Activated T-cell treated with anti-CD3 and anti-CD28 coated beads, Interleukin-2, amount 50 U/mL, for 48 hours (primary cell): Measurements from ENCODE around the gene IMMP2L.

Experiments
- DNase-seq, 2 experiments: peaks; one replicate each; pipeline ENCODE4 v3.0.0-alpha.2; 2020

IMMP2L gene

DNA sequence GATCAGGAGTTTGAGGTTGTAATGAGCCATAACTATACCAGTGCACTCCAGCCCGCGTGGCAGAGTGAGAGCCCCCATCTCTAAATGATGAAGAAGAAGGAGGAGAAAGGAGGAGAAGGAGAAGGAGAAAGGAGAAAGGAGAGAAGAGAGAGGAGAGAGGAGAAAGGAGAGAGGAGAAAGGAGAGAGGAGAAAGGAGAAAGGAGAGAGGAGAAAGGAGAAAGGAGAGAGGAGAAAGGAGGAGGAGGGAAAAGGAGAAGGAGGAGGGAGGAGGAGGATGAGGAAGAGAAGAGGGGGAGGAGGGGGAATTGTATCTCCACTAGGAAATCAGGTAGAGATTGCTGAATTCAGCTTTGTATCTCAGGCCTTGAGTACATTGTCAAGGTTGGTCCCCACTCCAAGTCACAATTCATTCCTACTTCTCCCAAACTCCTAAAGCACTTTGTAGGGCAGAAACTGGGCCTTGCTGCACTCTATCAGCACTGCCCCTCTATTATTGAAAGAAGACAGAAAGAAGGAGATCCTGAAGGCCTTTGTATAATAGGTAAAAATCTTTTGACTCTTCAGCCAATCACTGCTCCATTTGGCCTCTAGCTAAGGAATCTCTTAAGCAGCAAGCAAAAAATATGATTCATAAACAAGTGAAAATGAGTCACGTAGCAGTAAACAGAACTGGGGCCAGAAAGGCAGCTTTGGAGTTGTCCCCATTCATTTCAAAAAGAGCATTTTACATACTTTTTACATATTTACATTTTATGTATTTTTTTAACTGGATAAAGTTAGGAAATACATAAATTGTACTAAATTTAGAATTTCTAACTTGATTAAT is 178.0 kb downstream of the IMMP2L start:
- no peak for DNase-seq

DNA sequence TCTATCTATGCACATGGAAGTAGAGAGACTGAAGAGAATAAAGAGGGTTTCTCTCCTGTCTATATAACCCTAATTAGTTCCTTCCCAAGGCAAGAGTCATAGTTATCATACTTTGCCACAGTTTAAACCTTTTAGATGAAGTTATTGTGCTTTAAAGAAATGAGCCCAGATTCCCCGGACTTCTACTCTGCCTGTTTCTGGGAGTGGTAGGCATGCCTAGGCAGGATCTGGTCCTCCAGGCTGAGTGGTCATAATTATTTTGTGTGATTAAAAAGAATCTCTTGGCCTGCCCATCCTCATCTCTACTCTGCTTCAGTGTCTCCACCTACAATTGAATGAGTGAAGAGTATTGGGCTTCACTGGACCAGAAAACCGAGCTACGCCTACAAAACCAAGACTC is 179.2 kb downstream of the IMMP2L start:
- DNase-seq: no peak

DNA sequence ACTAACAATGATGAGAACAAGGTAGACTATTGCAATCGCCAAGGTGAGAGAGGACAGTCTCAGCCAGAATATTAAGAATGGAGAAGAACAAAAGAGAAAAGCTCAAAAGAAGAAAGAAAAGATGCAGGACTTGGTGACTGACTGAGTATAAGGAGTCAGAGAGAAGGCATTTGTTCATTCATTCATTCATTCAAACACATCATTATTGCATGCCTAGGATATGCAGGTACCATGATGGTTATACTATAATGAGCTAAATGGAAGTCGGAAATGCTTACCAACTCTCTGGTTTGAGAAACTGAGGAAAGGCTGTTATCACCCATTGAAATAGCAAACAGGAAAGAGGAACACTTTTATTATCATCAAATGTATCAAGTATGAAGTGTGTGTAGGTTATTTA is 180.7 kb downstream of the IMMP2L start:
- no peak for DNase-seq

DNA sequence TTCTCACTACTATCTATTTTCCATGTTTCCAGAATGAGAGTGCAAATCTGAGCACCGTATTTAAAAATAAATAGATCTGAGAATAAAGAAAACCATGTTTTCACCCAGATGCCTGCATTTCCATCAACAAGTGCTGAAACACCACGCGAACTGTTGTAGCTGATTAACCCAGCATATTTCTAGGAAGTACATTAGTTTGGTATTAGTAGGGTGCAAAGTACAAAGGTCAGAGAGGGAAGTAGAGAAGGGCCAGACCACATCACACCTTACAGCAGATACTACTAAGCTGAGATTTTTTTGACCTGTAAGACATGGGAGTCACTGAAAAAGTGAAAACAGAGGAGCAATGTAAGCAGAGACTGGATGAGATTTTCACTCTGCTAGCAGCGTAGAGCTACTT is 181.3 kb downstream of the IMMP2L start:
- no peak for DNase-seq

DNA sequence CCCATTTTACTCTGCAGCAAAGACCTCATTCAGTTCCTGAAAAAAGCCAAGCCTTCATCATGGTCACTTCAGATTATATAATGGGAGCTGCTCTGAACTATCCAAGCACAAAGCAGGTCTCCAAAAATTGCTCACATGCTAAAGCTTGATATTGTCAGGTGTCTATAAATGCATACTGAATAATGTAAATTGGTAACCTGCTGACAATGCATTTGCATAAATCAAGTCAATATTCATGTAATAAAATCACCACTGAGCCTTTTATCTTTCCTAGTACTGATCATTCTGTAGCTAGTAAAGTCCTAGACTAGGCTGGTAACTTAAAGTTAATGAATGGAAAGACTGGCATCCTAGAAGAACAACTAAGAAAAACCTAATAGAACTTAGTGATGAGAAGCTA is 188.3 kb downstream of the IMMP2L start:
- no peak for DNase-seq

DNA sequence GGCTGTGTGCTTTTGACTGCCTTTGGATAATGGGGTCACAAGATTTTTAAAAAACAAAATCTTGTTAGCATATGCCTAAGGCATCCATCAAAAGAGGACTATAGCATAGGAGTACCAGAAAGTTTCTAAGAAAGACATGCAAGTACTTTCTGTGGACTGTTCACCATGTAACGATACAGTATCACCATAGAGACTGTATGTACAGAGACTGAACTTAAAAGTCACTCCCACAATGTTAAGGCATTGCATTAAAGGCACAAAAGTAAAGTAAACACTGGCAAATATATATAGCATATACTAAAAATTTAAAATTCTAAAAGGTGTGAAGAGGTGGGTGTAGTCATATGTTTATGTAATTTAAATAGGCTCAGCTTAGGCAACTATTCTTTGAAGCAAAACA is 190.9 kb downstream of the IMMP2L start:
- DNase-seq: no peak

DNA sequence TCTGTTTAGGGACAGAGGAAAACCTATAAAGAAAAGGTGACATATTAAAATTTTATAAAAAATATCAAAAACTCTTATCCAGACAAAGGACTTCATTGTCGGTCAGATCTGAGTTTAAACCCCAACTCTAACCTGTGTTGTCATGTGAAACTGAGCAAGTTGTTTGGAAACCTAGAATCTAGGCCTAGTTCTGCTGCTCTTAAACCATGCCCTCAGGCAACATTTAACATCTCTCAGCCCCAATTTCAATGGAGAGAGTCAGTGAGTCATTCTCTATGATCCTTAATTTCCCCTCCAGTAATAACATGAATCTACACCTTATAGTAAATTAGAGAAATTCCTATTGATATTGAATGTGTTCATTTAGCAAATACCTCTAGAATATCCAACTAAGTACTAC is 192.3 kb downstream of the IMMP2L start:
- DNase-seq: no peak

DNA sequence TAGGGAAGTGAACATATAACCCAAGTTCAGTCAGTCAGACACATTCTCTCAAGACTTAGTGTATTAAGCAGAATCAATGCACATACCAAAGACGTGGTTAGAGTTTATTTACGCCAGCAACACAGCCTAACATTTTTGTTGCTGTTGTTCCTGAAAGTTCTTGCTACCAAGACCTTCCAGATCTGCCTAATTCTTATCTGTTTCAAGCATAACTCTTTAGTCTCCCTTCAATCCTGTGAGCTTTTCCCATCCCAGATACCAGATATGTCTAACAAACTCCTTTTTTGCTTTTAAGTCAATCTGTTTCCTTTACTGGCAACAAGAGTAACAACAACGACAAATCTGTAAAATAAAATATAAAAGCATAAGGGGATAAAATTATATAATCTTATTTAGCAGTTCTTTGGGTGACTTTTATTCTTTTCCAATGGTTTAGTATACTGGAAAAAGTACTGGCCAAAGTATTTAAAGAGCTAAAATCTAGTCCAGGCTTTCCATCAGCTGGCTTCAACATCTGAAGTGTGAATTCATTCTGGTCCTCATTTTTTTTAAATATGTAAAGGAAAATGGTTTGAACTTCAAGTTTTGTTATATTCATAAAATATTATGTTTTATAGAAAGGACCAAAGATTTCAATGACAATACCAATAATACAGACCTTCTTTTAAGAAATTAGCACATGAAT is 193.8 kb downstream of the IMMP2L start:
- no peak for DNase-seq

DNA sequence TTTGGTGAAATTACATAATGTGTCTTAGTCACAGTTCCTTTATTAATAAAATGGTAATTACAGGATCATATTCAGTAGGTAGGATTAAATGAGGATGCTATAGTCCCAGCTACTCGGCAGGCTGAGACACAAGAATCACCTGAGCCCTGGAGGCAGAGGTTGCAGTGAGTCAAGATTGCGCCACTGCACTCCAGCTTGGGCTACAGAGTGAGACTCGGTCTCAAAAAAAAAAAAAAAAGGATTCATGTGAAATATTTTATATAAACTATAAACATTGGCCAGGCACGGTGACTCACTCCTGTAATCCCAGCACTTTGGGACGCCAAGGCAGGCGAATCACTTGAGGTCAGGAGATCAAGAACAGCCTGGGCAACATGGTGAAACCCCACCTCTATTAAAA is 197.9 kb downstream of the IMMP2L start:
- no peak for DNase-seq

DNA sequence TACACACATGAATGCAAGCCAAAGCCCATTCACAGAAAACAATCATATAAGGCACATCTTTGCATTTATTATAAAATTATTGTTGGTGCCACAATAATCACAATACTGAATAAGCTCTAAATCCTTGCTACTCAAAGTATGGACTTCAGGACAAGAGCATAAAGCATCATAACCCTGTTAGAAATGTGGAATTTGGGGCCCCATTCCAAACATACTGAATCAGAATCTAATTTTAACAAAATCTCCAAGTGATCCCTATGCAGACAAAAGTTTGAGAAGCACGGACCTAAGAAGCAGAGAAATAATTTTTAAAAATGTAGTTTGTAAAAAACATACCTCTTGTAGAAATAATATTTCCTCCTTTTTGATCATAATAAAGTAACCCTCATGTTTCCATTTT is 199.2 kb downstream of the IMMP2L start:
- DNase-seq: no peak

DNA sequence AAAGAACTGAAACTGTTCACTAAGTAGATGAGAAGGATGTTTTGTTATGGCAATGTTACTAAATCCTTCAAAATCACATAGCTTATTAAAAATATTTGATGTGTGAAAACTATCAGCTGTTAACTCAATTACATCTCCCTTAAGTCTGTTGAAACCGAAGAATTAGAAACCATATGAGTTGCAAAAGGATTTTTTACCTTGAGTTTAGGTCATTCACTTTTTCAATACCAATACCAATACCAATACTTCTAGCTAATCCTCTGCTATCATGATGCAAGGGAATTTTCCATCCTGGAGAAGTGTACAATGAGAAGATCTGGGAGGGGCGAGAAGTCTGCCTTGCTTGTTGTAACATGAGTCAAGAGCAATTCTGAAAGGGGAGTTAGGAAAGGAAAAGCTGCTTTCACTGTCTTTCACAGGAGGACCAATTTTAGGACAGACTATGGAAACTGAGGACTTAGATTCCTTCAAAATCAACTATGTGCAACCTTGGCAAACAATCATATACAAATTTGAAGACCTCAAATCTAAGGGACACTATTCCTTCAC is 199.7 kb downstream of the IMMP2L start:
- no peak for DNase-seq

DNA sequence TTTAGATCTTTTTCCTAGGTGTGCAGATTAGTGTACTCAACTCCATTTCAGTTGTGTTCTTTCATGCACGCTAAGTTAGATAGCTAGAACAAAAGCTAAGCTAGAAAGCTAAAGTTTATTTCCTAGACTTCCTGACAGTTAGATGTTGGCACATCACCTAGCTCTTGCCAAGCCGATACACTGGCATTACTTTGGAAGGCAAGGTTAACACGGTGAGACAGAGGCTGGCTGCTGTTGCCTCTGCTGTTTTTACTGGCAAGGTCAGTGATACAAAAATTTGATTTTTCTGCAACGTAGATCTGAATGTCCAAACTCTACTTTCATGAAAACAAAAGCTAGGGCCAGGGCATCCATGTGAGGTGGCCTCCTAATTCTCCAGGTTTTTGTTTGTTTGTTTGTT is 203.4 kb downstream of the IMMP2L start:
- DNase-seq: no peak

DNA sequence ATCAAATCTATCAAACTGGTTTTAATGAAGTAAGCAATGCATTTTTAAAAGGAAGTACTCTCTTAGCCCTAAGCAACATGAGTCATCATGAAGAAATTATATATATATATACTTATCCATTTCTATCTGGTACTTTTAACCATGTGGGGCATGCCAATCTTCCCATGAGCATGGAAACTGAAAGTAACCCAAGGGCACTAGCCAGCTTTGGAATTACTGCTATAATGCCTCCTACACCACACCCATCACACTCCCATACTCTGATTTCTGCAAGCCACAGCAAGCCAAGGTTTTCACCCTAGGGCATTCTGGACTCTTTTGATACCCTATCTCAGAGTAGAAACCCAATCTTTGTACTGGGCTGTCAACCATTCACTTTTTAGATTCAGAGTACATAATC is 204.6 kb downstream of the IMMP2L start:
- DNase-seq: no peak

DNA sequence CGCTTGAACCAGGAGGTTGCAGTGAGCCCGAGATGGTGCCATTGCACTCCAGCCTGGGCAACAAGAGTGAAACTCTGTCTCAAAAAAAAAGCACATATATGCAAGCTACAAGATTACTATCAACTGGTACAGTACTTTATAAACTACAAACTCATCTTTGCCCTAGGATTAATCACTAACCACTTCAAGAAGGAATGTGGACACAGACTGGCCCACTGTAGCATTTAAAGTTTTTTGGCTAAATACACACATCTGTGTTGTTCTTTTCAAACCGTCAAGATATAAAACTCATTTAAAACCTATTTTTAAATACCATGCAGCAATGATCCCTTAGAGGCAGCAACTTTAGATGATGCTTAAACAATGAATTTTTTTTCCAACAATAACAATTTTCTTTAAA is 205.4 kb downstream of the IMMP2L start:
- no peak for DNase-seq

DNA sequence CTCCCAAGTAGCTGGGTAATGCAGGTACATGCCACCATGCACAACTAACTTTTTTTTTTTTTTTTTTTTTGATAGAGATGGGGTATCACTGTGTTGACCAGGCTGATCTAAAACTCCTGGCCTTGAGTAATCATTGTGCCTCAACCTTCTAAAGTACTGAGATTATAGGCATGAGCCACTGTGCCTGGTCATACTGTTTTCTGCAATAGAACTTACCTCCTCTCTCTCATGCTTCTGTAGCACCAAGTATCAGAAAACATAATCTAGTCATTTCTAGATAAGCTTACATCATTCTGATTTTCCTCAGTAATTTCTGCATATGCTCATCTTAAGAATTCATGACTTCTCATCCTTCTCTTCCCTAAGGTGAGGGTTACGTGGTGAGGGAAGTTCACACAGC is 210.0 kb downstream of the IMMP2L start:
- no peak for DNase-seq

DNA sequence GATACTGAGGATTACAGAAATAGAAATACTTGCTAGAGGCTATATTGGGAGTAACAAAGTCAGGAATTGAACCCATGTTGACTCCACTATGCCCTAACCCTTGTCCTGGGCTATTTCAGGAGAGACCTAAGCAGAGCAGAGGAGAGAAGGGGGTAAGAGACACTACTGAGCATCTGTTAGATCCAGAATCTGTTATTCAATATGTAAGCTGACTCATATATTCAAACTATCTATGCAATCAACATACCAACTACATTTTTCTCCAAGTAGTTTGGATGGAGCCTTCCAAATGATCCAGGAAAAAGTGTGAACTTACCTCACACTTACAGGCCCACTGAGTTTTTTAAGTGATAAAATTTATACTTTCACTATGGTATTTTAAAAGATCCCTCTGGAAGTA is 216.1 kb downstream of the IMMP2L start:
- DNase-seq: no peak

DNA sequence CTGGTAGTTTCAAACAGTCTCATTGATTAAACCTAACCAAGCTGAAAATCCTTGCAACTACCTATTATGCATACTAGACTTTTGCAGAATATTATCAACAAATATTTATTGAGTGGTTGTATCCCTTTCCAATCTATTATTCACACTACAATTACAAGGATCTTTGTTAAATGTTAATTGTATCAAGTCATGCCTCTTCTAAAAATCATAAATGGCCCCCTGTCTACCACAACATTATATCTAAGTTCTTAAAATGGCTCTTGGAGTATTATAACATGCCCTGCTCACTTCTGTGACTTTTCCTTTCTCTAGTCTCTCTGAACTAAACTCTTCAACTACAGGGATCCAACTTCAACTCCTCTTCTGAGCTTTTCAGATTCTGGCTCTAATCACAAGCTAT is 219.3 kb downstream of the IMMP2L start:
- DNase-seq: no peak

DNA sequence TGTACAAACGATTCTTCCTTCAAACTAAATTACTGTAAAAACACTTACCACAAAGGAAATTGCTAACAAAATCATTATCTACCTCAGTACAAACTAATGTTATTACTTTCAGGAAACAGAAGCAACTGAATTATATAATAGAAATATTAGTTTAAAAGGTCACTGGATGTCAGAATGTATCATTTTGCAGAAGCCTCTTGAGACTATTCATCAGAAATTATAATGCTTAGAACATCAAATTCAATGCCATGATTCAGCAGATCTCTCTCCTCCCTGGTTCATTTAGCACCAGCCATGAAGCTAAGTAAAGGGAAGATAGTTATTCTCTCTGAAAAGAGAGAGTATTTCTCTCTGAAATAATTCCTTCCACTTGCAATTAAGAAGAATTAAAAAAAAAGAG is 223.3 kb downstream of the IMMP2L start:
- DNase-seq: no peak

DNA sequence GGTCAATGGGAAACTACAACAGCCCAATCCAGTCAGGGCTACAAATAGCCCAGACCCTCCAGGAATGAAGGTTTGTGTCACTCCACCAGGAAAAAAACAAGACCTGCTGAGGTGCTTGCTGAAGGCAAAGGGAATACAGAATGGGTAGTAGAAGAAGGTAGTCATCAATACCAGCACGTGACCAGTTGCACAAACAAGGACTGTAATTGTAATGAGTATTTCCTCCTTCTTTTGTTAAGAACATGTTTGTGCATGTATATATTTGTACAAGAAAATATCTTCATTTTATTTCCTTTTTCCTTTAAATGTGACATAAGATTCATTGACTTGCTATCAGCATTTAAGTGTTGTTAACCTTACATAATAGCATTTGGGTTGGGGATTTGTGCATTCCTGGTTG is 229.3 kb downstream of the IMMP2L start:
- DNase-seq: no peak

DNA sequence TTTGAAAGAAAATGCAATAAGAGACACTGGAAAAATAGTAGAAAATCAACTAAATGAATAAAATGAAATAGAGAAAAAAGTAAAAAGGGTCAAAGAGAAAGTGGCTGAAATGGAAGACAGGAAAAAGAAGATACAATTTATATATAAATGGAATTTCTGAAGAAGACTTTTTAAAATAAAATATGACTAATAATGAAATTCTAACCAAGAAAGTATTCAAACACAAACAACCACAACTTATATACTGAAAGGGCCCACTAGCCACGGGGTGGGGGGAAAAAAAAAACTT is 232.1 kb downstream of the IMMP2L start:
- no peak for DNase-seq

DNA sequence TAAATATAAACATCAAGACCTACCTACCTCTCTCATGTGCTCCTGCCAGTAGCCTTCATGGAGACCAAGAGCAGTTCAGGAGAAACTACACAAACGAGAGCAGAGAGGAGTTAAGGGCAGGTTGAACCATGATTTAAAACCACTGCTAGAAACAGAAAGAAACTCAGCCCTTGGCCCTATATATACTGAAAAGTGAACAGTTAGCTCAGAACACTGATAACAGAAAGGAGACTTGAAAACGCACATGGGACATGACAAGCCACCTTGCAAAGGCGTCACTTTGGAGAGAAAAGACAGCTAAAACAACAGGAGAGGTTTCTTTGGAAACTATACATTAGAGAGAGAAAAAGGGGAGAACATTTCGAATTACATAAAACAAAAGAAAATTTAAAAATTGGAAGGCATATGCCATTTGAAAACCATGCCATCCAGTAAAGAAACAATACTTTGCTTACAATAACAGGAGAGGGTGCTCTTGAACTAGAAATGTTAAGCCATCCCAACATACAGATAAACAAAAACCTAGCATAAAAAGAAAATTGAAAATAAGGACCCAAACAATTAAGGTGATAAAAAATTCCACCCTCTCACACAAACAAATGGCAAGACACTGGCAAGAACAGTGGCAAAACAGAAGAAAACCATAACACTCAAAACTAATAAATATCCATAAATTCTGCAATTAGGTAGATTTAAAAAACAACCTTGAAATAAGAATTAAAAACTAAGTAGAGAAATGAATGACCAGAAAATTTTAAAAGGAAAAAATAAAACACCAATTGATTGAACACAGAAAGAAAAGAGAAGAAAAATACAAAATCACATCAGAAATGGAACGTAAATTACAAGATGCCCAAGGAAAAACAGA is 232.7 kb downstream of the IMMP2L start:
- no peak for DNase-seq

DNA sequence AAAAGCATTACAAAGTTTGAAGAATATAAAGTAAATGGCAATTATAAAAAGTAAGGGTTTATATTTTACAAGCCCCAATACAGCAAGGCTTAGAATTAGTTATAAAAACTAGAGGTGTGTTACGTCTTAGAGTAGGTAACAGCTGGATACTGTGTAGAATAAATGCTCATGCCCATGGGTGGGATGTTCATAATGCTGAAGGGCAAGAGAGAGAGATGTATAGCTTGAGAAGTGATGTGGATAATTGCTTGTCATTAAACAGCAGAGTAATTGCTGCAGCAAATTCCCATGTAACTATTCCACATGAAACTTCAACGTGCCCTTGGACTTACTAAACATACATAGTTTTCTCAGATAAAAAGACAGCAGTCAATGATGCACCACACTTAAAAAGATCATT is 233.8 kb downstream of the IMMP2L start:
- no peak for DNase-seq

DNA sequence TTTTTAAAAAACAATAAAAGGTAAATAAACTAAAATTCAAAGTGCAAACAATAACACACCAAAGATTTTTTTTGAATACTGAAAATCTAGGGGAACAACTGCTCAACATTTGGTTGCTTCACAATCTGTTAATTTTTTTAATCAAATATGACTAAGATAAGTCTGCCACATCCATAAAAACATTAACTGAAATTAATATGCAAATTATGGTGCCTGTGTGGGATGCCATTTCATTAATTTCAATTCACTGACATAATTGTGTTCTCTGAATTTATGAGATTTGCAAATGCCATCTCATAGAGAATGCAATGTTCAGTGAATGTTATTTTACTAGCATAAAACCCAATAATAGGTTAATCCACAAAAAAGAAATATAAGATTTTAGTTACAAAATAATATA is 237.5 kb downstream of the IMMP2L start:
- no peak for DNase-seq

DNA sequence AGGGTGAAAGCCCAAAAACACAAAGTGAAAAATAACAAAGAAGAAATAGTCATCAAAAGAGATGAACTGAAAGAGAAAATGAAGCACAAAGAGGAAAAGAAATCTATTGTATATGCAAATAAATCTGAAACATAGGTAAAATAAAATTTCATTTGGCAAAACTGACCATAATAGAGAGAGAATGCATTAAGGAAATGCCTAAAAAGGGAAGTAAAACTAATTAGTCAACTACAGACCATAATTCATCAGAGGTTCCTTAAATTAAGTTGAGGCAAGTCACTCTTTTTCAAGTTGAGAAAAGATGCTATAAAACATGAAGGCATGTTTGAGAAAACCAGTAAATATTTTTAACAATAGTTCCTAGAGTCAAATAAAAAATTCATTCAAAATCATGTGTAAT is 238.1 kb downstream of the IMMP2L start:
- no peak for DNase-seq
